H9 (cell line): ENCODE data around the gene UBR2. TPM values are rescaled to one million over a fixed set of nuclear protein-coding genes. Genes with fewer than 3 reads are reported as not detected.

ENCODE experiments used
- DNase-seq: peaks from one replicate; pipeline ENCODE4 v3.0.0-alpha.2; 2017
- H2AFZ ChIP-seq: one replicate; pipeline ENCODE4 v1.6.1; 2013; ENCODE audit warnings: mild to moderate bottlenecking, low read length, control low read depth, moderate library complexity
- H2AK5ac ChIP-seq: 2 replicates; pipeline ENCODE4 v1.6.1; 2013; ENCODE audit warnings: low read length, control low read depth, mixed read lengths; ENCODE audit not compliant: insufficient read length
- H2BK120ac ChIP-seq: one replicate; pipeline ENCODE4 v1.6.1; 2013; ENCODE audit warnings: low read depth, mild to moderate bottlenecking, low read length, control low read depth, inconsistent platforms; ENCODE audit not compliant: poor library complexity, severe bottlenecking
- H2BK12ac ChIP-seq: 2 replicates; pipeline ENCODE4 v1.6.1; 2013; ENCODE audit warnings: low read length, control low read depth, mixed read lengths, low read depth; ENCODE audit not compliant: insufficient read length
- H2BK15ac ChIP-seq: 2 replicates; pipeline ENCODE4 v1.6.1; 2013; ENCODE audit warnings: low read depth, low read length, control low read depth
- H2BK20ac ChIP-seq: one replicate; pipeline ENCODE4 v1.6.1; 2013; ENCODE audit warnings: low read depth, mild to moderate bottlenecking, low read length, control low read depth, inconsistent platforms; ENCODE audit not compliant: poor library complexity, severe bottlenecking
- H2BK5ac ChIP-seq: 2 replicates; pipeline ENCODE4 v1.6.1; 2013; ENCODE audit warnings: low read length, control low read depth, mixed read lengths; ENCODE audit not compliant: insufficient read length
- H3K14ac ChIP-seq: 2 replicates; pipeline ENCODE4 v1.6.1; 2013; ENCODE audit warnings: low read length, control low read depth; ENCODE audit not compliant: insufficient read depth
- H3K18ac ChIP-seq: 2 replicates; pipeline ENCODE4 v1.6.1; 2013; ENCODE audit warnings: low read depth, mild to moderate bottlenecking, mixed read lengths, low read length, control low read depth; ENCODE audit not compliant: insufficient read length
- H3K23ac ChIP-seq: 2 replicates; pipeline ENCODE4 v1.6.1; 2013; ENCODE audit warnings: low read length, control low read depth, mixed read lengths, low read depth; ENCODE audit not compliant: insufficient read length
- H3K23me2 ChIP-seq: 2 replicates; pipeline ENCODE4 v1.6.1; 2013; ENCODE audit warnings: low read depth, mild to moderate bottlenecking, mixed read lengths, low read length, control low read depth; ENCODE audit not compliant: insufficient read length, poor library complexity, severe bottlenecking
- H3K27ac ChIP-seq: 2 replicates; pipeline ENCODE4 v1.5.1; 2013; ENCODE audit warnings: low read length, control low read depth, mixed read lengths, low read depth; ENCODE audit not compliant: insufficient read length
- H3K27me3 ChIP-seq: 2 replicates; pipeline ENCODE4 v1.6.1; 2013; ENCODE audit warnings: low read length, control low read depth, inconsistent platforms; ENCODE audit not compliant: insufficient read depth
- H3K4ac ChIP-seq: 2 replicates; pipeline ENCODE4 v1.6.1; 2013; ENCODE audit warnings: low read depth, mild to moderate bottlenecking, control low read depth, inconsistent platforms, low read length, moderate library complexity
- H3K4me1 ChIP-seq: 2 replicates; pipeline ENCODE4 v1.6.1; 2013; ENCODE audit warnings: low read length, control low read depth, inconsistent platforms; ENCODE audit not compliant: insufficient read depth
- H3K4me2 ChIP-seq: 2 replicates; pipeline ENCODE4 v1.6.1; 2013; ENCODE audit warnings: low read length, control low read depth, mixed read lengths; ENCODE audit not compliant: insufficient read length, insufficient read depth
- H3K56ac ChIP-seq: 2 replicates; pipeline ENCODE4 v1.6.1; 2013; ENCODE audit warnings: low read depth, mild to moderate bottlenecking, mixed read lengths, low read length, control low read depth; ENCODE audit not compliant: insufficient read length
- H3K79me1 ChIP-seq: 2 replicates; pipeline ENCODE4 v1.6.1; 2013; ENCODE audit warnings: low read depth, mild to moderate bottlenecking, moderate library complexity, low read length, control low read depth, inconsistent platforms; ENCODE audit not compliant: insufficient read depth, poor library complexity, severe bottlenecking
- H3K79me2 ChIP-seq: 2 replicates; pipeline ENCODE4 v1.6.1; 2013; ENCODE audit warnings: low read length, control low read depth, inconsistent platforms; ENCODE audit not compliant: insufficient read depth
- H3K9ac ChIP-seq: 2 replicates; pipeline ENCODE4 v1.6.1; 2013; ENCODE audit warnings: low read length, control low read depth, mixed read lengths; ENCODE audit not compliant: insufficient read length; ENCODE audit errors: extremely low read depth
- H3K9me3 ChIP-seq: one replicate; pipeline ENCODE4 v1.6.1; 2013; ENCODE audit warnings: low read depth, low read length, inconsistent platforms; ENCODE audit not compliant: control insufficient read depth
- H3T11ph ChIP-seq: one replicate; pipeline ENCODE4 v1.6.1; 2013; ENCODE audit warnings: mild to moderate bottlenecking, low read length, control low read depth, inconsistent platforms
- H4K20me1 ChIP-seq: one replicate; pipeline ENCODE4 v1.6.1; 2013; ENCODE audit not compliant: control insufficient read depth, insufficient read length, insufficient read depth
- H4K5ac ChIP-seq: 2 replicates; pipeline ENCODE4 v1.6.1; 2013; ENCODE audit warnings: low read depth, mild to moderate bottlenecking, mixed read lengths, low read length, control low read depth; ENCODE audit not compliant: insufficient read length
- H4K8ac ChIP-seq: replicated peaks from 2 replicates; pipeline ENCODE4 v1.6.1; 2013; ENCODE audit warnings: low read length, control low read depth, mixed read lengths, low read depth; ENCODE audit not compliant: insufficient read length
- H4K91ac ChIP-seq: 2 replicates; pipeline ENCODE4 v1.6.1; 2013; ENCODE audit warnings: low read depth, mild to moderate bottlenecking, moderate library complexity, mixed read lengths, low read length, control low read depth; ENCODE audit not compliant: insufficient read length
- H3K27ac Mint-ChIP-seq, 3 experiments: 2 replicates in 2 of 3; 3 replicates in 1 of 3; pipeline ENCODE4 v1.8.0; 2020 to 2021; ENCODE audit warnings: mixed read lengths in 3 of 3, mild to moderate bottlenecking in 1 of 3, moderate library complexity in 1 of 3
- H3K27me3 Mint-ChIP-seq: 2 replicates; pipeline ENCODE4 v1.8.0; 2021; ENCODE audit warnings: low read depth, mild to moderate bottlenecking, moderate library complexity, mixed read lengths
- H3K36me3 Mint-ChIP-seq, 3 experiments: 2 replicates in 2 of 3; 3 replicates in 1 of 3; pipeline ENCODE4 v1.8.0; 2020 to 2021; ENCODE audit warnings: low read depth in 3 of 3, mixed read lengths in 3 of 3; ENCODE audit not compliant: insufficient read depth in 1 of 3
- H3K4me1 Mint-ChIP-seq, 2 experiments: 2 replicates each; pipeline ENCODE4 v1.8.0; 2020; ENCODE audit warnings: mixed read lengths in 2 of 2
- H3K4me3 Mint-ChIP-seq, 2 experiments: 2 replicates in 1 of 2; 3 replicates in 1 of 2; pipeline ENCODE4 v1.8.0; 2020 to 2021; ENCODE audit warnings: mild to moderate bottlenecking in 2 of 2, mixed read lengths in 2 of 2, moderate library complexity in 1 of 2
- H3K9me3 Mint-ChIP-seq, 2 experiments: 2 replicates in 1 of 2; 3 replicates in 1 of 2; pipeline ENCODE4 v1.8.0; 2020; ENCODE audit warnings: mild to moderate bottlenecking in 2 of 2, mixed read lengths in 2 of 2, moderate library complexity in 1 of 2
- WGBS: extraction: QIAGEN DNeasy Blood & Tissue Kit; methylation state at CpG from one replicate; pipeline ENCODE4 v1.1.7; 2013; ENCODE audit warnings: missing lambda C conversion rate, low lambda C conversion rate, mixed read lengths; ENCODE audit not compliant: insufficient read length; ENCODE audit errors: extremely low coverage; 5-methylcytosine and 5-hydroxymethylcytosine counted together
- total RNA-seq: library from RNA; stranded (reverse); gene quantifications from 2 replicates; pipeline ENCODE4 v1.2.1, GENCODE V29; 2021
- TF ChIP-seq, protein P1 (sequence below): fragments of 200-600 bp; sonication (generic); conservative IDR thresholded peaks from 3 replicates; pipeline ENCODE4 v1.8.0; 2021; ENCODE audit warnings: antibody characterized with exemption, mild to moderate bottlenecking

UBR2 gene
- total RNA-seq, 1 experiment from 2014 or later, result 18.7 TPM

- Histone ChIP-seq H4K5ac (no peak overlapping the region), H2BK120ac (no peak overlapping the region), H3K4me2 (no peak overlapping the region), H2BK15ac (no peak overlapping the region), H4K8ac (no peak overlapping the region), H4K20me1 (no peaks in the 10 kb centered on the region), H3K18ac (no peak overlapping the region), H2BK12ac (no peak overlapping the region), H3K23ac (no peak overlapping the region), H3K23me2 (no peaks in the 10 kb centered on the region), H3K79me1 (no peaks in the 10 kb centered on the region), H3T11ph (no peak overlapping the region), H3K27ac (no peak overlapping the region), H3K56ac (no peak overlapping the region), H2BK20ac (no peak overlapping the region), H4K91ac (no peak overlapping the region), H2AK5ac (no peak overlapping the region), H3K9me3 (no peaks in the 10 kb centered on the region), H3K9ac (no peak overlapping the region), H3K4ac (no peak overlapping the region), H2BK5ac (no peak overlapping the region), H3K79me2 (no peaks in the 10 kb centered on the region), H3K14ac (no peak overlapping the region; the same call in 1 of the 2 replicates), H3K27me3 (no peaks in the 10 kb centered on the region), H2AFZ (no peak overlapping the region), H3K4me1 (no peaks in the 10 kb centered on the region)
- Mint-ChIP-seq H3K4me1 (no peaks in the 10 kb centered on the region; a peak in 1 of 4 replicates), H3K27me3 (no peaks in the 10 kb centered on the region), H3K4me3 (no peak overlapping the region), H3K27ac (peak overlapping the region in 1 of 3 experiments; percentile 82; a peak in 3 of 7 replicates), H3K36me3 (peaks cover 0 to 7% (median 2%) of the 10 kb centered on the region in 3 experiments; a peak in 5 of 7 replicates), H3K9me3 (no peaks in the 10 kb centered on the region)
- TF ChIP-seq, protein P1, sequence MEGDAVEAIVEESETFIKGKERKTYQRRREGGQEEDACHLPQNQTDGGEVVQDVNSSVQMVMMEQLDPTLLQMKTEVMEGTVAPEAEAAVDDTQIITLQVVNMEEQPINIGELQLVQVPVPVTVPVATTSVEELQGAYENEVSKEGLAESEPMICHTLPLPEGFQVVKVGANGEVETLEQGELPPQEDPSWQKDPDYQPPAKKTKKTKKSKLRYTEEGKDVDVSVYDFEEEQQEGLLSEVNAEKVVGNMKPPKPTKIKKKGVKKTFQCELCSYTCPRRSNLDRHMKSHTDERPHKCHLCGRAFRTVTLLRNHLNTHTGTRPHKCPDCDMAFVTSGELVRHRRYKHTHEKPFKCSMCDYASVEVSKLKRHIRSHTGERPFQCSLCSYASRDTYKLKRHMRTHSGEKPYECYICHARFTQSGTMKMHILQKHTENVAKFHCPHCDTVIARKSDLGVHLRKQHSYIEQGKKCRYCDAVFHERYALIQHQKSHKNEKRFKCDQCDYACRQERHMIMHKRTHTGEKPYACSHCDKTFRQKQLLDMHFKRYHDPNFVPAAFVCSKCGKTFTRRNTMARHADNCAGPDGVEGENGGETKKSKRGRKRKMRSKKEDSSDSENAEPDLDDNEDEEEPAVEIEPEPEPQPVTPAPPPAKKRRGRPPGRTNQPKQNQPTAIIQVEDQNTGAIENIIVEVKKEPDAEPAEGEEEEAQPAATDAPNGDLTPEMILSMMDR, result peak; percentile 35; the same call in 1 of the 3 replicates
- no CpG with 5 or more reads among the region's 13 CpGs for WGBS
- DNase-seq, result peak; percentile 37
Measured at GRCh38 chr6:42698217-42698616, 134.4 kb downstream of the UBR2 start.
